Mesangial cell (primary cell): ENCODE measurements around the gene ZNF653. TPM values are rescaled to one million over a fixed set of nuclear protein-coding genes. Genes with fewer than 3 reads are reported as not detected.

Source experiments
- total RNA-seq: library from RNA; depleted of rRNA; stranded (reverse); fragments of >200 nt; gene quantifications from 2 replicates; pipeline ENCODE4 v1.2.3, GENCODE V29; 2015

The ZNF653 gene
- total RNA-seq: 6.1 and 6.4 TPM in 2 replicates

DNA sequence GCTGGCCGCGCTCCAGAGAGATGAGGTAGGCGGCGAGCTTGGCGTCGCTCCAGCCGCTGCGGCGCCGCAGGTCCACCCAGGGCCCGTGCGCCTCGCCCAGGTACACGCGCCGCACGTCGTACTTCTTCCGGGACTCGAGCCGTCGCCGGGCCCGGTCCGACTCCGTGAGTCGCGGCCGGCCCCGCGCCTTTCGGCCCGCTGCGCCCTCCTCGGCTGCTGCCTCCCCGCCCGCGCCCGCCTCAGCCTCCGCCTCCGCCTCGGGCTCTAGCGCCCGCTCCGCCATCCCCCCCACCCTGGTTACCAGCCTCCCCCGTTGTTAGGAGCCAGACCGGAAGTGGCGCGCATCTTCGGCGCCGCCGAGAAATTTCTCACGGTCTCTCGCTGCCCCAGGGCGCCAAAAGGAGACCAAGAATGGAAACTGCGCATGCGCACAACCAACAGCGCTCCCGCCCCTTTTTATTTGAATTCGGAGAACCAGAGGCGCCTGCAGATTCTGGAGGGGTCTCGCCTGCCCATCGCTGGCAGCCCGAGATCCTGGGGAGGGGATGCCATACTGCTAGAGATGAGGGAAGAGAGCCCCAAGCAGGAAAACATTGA lies at the start of gene ZNF653:
TSS of gene ZNF653 (minus strand) at position 336 of the 597 bp plus-strand sequence. CDS start at position 283, 53 bp downstream.

GRCh38 chr19:11538232-11539036 lies 32.8 kb upstream of the ZNF653 start, which contains the start of gene CNN1:
Gene CNN1, plus strand, starts transcription at chr19:11538851. Its CDS starts 77 bp downstream, at chr19:11538928.

DNA sequence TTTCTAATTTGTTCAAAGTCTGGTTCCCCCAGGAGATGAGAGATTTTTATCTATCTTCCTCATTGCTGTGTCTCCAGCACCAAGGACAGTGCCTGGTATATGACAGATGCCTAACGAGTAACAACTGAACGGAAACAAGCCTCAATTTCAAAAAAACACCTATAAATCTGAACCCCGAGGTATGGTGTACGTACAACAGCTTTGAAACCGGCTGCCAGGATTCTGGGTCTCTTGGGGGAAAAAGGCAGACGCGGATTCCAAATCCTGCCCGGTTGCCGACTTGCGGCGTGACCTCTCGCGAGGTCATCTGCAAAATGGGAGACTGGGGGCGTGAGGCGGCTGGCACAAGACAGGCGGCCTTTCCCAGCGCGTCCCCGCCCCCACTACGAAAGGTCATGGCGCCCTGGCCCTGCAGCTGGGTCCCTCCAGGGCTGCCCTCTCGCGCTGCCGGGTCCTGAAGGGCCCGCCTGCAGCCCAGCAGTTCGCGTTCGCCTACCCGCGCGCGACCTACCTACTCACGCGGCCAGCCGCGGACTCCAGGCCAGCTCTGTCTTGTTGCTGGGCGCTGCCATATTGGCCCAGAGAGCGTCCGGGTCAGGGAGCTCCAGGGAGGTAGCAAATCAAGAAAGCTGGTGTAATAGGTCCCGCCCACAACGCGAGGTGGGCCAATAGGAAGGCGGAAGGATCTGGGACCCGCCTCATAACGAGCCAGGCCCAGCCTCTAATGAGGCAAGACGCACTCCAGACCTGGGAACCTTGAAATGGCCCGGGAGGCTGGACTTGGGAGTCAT lies 23.1 kb upstream of the ZNF653 start, which contains the start of gene ECSIT:
TSS of gene ECSIT (minus strand) at position 584 of the 791 bp plus-strand sequence. CDS start 9,964 bp downstream, outside the sequence.

DNA sequence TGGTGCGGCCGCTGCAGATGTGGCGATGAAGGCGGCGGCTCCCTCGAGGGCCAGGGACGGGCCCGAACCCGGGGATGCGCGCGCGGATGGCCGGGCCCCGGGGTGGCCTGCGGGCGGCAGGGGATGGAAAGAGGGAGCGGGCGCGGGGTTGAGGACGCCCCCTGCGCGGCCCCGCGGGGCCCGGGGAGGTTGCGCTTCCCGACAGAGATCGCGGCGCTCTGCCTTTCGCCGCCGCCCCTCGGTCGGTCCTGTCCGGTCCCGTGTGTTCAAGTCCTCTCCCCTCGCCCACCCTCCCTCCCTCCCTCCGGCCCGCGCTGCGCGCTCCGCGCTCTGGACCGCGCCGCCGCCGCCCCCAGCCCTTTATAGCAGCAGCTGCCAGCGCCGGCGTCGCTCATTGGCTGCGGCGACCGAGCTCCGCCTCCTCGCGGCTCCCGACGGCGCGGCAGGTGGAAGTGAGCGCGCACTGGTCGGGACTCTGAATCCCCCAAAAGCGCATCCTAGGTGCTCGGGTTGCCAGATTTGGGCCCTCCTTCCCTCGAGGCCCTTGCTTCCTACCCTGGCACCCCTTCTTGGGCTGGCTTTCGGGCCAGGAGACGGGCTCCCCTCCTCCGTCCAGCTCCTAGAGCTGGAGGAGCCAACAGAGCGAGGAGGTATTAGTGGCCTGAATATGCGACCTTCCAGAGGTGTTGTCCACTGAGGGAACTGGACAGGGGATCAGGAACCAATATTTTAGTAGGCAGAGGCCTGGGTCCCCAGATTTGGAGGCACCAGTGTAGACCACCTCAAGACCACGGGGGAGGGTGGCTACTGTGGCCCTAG lies 24.7 kb downstream of the ZNF653 start, which contains the start of gene ELAVL3:
TSS of gene ELAVL3 (minus strand) at position 332 of the 819 bp plus-strand sequence. CDS start 438 bp downstream, outside the sequence.

GRCh38 chr19:11435057-11435832 lies 70.4 kb downstream of the ZNF653 start, which contains the start of the genes ODAD3 and PRKCSH:
Gene ODAD3, minus strand, starts transcription at chr19:11435121. Its CDS starts 105 bp downstream, at chr19:11435016.
Gene PRKCSH, plus strand, starts transcription at chr19:11435635. Its CDS starts 483 bp downstream, at chr19:11436118.

Other genes starting within 250 kb of the ZNF653 start
- gene DOCK6, start 243.3 kb downstream of the ZNF653 start, total RNA-seq: 18.7 and 52.5 TPM in 2 replicates
- not detected in 2 replicates for gene TSPAN16, start 209.7 kb downstream of the ZNF653 start, total RNA-seq
- 6.2 and 13.3 TPM in 2 replicates for gene RAB3D, start 166.2 kb downstream of the ZNF653 start, total RNA-seq
- gene TMEM205, start 159.6 kb downstream of the ZNF653 start, total RNA-seq: 215 and 295 TPM in 2 replicates
- 4.4 and 9.5 TPM in 2 replicates for gene CCDC159, start 159.3 kb downstream of the ZNF653 start, total RNA-seq
- gene PLPPR2, start 150.4 kb downstream of the ZNF653 start, total RNA-seq: 6.2 and 18.5 TPM in 2 replicates
- 1.6 and 4.2 TPM in 2 replicates for gene SWSAP1, start 131.2 kb downstream of the ZNF653 start, total RNA-seq
- gene EPOR, start 121.5 kb downstream of the ZNF653 start, total RNA-seq: 4.9 and 10.9 TPM in 2 replicates
- 0.16 and 1.0 TPM in 2 replicates for gene RGL3, start 86.5 kb downstream of the ZNF653 start, total RNA-seq
- 0.16 TPM in 1 of 2 replicates, not detected in the other for gene ODAD3, start 70.7 kb downstream of the ZNF653 start, total RNA-seq
- gene PRKCSH, start 70.2 kb downstream of the ZNF653 start, total RNA-seq: 208 and 334 TPM in 2 replicates
- under 0.01 TPM in 1 of 2 replicates, not detected in the other for gene ELAVL3, start 24.8 kb downstream of the ZNF653 start, total RNA-seq
- gene ECSIT, start 23.3 kb upstream of the ZNF653 start, total RNA-seq: 52.4 and 69.1 TPM in 2 replicates
- 54.9 and 84.6 TPM in 2 replicates for gene CNN1, start 33.0 kb upstream of the ZNF653 start, total RNA-seq
- 52.6 and 79.0 TPM in 2 replicates for gene ELOF1, start 53.4 kb upstream of the ZNF653 start, total RNA-seq
- gene ACP5, start 71.8 kb upstream of the ZNF653 start, total RNA-seq: 1.1 and 17.5 TPM in 2 replicates
- 10.3 and 11.0 TPM in 2 replicates for gene ZNF627, start 91.6 kb upstream of the ZNF653 start, total RNA-seq
- gene ZNF823, start 233.1 kb upstream of the ZNF653 start, total RNA-seq: 4.2 TPM in 2 replicates